ENCODE results near the gene SALL2. TPM values are rescaled to one million over a fixed set of nuclear protein-coding genes. Genes with fewer than 3 reads are reported as not detected.

Gene SALL2
- total and polyA plus RNA-seq, 8 donors, result 1.8 to 11.9 (median 3.6) TPM

DNA sequence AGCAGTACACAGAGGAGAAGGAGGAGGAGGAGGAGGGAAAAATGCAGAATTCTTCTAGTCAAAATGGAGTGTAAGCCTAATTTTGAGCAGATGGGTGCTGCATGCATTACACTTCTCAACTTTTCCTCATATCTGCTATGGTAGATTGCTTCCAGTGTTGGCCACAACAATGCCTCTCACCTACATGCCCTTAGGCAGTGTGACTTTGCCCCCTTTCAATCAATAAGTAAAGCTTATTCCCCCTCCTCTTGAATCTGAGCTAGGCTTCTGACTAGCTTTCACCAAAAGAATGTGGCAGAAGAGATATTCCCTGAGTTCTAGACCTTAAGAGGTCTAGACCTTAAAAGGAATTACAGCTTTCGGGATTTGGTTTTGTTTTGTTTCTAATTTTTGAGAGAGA lies 11.8 kb downstream of the SALL2 start:
- H3K27me3 ChIP-seq, result no peaks in the 10 kb centered on the region
- 88 to 93% methylated on average over 1 of the region's 1 CpG for WGBS, 2 donors
- H3K27ac ChIP-seq, result no peak overlapping the region
- intact Hi-C loops (cut with DNase I), result no loop called here
- H3K4me3 ChIP-seq, result no peak overlapping the region
- TF ChIP-seq CTCF (IDR thresholded peaks at IDR 0.05), result no peak
- no peak for ATAC-seq
- FAIRE-seq, result no peak
- no peak for DNase-seq
- no peaks in the 10 kb centered on the region for H3K36me3 ChIP-seq
- H3K4me1 ChIP-seq, result peaks cover 6 to 11% (median 8%) of the 10 kb centered on the region in 3 donors
- H3K9me3 ChIP-seq, result no peaks in the 10 kb centered on the region

DNA sequence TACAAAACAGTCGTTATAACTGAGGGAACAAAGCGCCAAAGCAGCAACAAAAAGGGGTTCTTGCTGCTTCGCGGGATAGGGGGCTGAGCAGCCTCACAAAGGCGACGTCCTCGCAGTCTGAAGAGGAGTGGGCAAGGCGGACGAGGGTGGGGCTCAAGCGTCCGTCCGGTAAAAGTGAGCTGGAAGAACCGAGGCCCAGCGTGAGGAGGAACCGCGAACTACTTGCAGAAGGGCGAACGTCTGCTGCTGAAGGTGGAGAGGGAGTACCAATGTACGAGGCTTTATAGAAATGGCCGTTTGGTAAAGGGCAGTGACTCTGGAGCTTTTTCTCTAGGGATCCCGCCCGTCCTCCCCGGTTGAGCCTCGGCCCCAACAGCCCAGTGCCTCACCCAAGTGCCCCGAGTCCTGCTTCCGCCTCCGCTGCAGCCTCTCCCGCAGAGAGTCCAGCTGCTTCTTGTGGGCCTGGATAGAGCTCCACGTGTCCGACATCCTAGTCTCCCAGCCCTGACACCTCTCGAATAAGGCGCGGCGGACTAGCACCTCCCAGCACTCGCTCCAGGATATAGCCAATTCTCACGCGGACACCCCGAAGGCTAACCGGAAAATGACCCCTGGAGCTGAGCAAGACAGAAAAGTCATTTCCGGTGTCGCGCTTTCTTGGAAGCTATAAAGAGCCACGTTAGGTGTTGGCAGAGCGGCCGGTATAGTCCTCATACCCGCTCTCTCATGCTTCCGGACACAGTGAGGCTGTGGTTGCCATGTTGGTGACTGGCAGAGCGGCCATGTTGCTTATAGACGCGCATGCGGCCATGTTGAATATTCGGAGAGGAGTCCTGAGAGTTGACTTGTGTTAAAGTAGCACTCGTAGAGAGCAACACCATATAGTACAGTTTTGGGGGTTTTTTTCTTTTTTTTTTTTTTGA lies 15.2 kb downstream of the SALL2 start, which contains the start of gene METTL3:
METTL3 (minus strand) TSS at position 606 of the 923 bp plus-strand sequence; CDS start at position 489, 117 bp downstream.
- H3K36me3 ChIP-seq, result no peaks in the 10 kb centered on the region
- peak within 1 kb of the TSS; percentile 58 to 73 (median 68) for H3K4me3 ChIP-seq
- H3K4me1 ChIP-seq, result peaks cover 6 to 14% (median 8%) of the 10 kb centered on the region in 3 donors
- DNase-seq, result peak; percentile 84 to 98 (median 98)
- H3K9me3 ChIP-seq, result no peaks in the 10 kb centered on the region
- 0 to 1% methylated on average over 52 to 53 of the region's 53 CpGs for WGBS, 2 donors
- H3K27me3 ChIP-seq, result no peaks in the 10 kb centered on the region
- peak; percentile 91 for FAIRE-seq
- peak within 1 kb of the TSS; percentile 40 to 89 (median 72) for H3K27ac ChIP-seq
- no peak for TF ChIP-seq CTCF (IDR thresholded peaks at IDR 0.05)
- peak; percentile 99 for ATAC-seq
- intact Hi-C loops (cut with DNase I), result no loop called here

DNA sequence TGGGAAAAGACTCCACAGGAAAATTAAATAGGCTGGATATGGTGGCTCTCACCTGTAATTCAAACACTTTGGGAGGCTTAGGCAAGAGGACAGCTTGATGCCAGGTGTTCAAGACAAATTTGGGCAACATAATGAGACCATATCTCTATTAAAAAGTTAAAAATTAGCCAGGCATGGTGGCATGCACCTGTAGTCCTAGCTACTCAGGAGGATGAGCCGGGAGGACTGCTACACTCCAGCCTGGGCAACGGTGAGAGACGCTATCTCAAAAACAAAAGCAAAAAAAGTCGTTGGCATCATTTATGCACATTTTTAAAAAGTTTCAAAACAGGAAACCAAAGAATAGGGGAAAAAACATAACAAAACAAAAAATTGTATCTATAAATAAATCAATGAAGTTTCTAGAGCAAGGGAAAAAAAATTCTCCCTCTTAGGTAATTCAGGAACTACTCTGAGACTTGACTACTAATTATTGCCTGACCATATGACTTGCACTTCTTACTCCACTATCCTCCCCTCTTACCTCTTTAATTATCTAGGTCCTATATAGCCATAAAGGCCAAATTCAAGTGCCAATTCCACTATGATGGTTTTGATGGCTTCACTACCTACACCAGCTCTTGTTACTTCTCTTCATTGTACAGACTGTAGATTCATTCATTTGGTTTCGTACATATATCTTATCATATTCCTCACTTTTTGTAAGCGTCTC lies 16.6 kb downstream of the SALL2 start:
- peaks cover 6 to 14% (median 8%) of the 10 kb centered on the region in 3 donors for H3K4me1 ChIP-seq
- no peaks in the 10 kb centered on the region for H3K9me3 ChIP-seq
- no peaks in the 10 kb centered on the region for H3K27me3 ChIP-seq
- no peak for TF ChIP-seq CTCF (IDR thresholded peaks at IDR 0.05)
- intact Hi-C loops (cut with DNase I), result no loop called here
- FAIRE-seq, result no peak
- H3K36me3 ChIP-seq, result no peaks in the 10 kb centered on the region
- 75 to 79% methylated on average over 6 of the region's 6 CpGs for WGBS, 2 donors
- peak overlapping the region in 2 of 4 donors; percentile 58 to 73 for H3K4me3 ChIP-seq
- DNase-seq, result no peak
- ATAC-seq, result no peak
- no peak overlapping the region for H3K27ac ChIP-seq

DNA sequence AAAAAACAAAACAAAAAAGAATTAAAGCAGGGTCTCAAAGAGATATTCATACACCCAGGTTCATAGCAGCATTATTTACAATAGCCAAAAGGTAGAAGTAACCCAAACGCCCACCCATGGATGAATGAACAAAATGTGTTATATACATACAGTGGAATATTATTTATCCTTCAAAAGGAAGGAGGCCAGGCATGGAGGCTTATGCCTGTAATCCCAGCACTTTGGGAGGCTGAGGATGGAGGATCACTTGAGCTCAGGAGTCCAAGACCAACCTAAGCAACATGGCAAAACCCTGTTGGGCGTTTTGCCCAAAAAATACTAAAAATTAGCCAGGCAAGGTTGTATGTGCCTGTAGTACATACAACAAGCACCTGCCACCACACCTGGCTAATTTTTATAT lies 19.6 kb downstream of the SALL2 start:
- peaks cover 0 to 11% (median 1%) of the 10 kb centered on the region in 3 donors for H3K36me3 ChIP-seq
- WGBS, 2 donors, result 78 to 91% methylated on average over 2 of the region's 2 CpGs
- peaks cover 6 to 14% (median 8%) of the 10 kb centered on the region in 3 donors for H3K4me1 ChIP-seq
- no peak for DNase-seq
- H3K27ac ChIP-seq, result no peak overlapping the region
- ATAC-seq, result no peak
- no peaks in the 10 kb centered on the region for H3K27me3 ChIP-seq
- H3K4me3 ChIP-seq, result no peak overlapping the region
- intact Hi-C loops (cut with DNase I), result no loop called here
- no peak for TF ChIP-seq CTCF (IDR thresholded peaks at IDR 0.05)
- no peak for FAIRE-seq
- H3K9me3 ChIP-seq, result no peaks in the 10 kb centered on the region
